ENCODE measurements around the gene FEV.

Gene FEV

GRCh38 chr2:218985021-218985324 lies at the start of gene FEV:
Gene FEV (minus strand): TSS chr2:218985184. CDS start chr2:218985075, 109 bp downstream.
- H3K27ac ChIP-seq, result peak within 1 kb of the TSS; percentile 70
- TF ChIP-seq, protein P1, sequence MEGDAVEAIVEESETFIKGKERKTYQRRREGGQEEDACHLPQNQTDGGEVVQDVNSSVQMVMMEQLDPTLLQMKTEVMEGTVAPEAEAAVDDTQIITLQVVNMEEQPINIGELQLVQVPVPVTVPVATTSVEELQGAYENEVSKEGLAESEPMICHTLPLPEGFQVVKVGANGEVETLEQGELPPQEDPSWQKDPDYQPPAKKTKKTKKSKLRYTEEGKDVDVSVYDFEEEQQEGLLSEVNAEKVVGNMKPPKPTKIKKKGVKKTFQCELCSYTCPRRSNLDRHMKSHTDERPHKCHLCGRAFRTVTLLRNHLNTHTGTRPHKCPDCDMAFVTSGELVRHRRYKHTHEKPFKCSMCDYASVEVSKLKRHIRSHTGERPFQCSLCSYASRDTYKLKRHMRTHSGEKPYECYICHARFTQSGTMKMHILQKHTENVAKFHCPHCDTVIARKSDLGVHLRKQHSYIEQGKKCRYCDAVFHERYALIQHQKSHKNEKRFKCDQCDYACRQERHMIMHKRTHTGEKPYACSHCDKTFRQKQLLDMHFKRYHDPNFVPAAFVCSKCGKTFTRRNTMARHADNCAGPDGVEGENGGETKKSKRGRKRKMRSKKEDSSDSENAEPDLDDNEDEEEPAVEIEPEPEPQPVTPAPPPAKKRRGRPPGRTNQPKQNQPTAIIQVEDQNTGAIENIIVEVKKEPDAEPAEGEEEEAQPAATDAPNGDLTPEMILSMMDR (conservative IDR thresholded peaks at IDR 0.05), result no peak

DNA sequence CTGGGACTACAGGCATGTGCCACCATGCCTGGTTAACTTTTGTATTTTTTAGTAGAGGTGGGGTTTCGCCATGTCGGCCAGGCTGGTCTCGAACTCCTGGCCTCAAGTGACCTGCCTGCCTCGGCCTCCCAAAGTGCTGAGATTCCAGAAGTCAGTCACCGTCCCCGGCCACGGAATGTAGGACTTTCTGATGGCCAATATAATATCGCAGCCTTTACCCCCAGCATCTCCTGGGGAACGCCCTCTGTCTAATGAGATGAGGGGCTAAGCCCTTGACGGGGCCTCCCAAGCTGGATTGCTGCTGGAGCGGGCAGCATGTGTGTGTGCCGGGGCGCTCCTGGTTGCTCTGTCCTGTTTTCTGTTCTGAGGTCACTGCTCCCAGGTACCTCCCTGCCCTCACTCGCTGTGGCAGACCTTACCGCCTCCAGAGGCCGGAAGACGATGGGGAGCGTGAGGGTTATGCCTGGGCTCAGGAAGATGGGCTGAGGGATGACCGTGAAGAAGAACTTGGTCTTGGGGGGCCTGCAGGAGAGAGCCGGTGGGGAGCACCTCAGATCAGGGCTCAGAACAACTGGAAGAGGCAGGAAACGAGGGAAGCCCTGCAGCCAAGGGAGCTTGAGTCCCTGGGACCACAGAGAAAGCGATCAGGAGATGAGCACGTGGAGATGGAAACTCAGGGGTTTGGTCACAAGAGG lies 47.2 kb upstream of the FEV start:
- TF ChIP-seq, protein P1 (conservative IDR thresholded peaks at IDR 0.05), result no peak
- no peak overlapping the region for H3K27ac ChIP-seq

DNA sequence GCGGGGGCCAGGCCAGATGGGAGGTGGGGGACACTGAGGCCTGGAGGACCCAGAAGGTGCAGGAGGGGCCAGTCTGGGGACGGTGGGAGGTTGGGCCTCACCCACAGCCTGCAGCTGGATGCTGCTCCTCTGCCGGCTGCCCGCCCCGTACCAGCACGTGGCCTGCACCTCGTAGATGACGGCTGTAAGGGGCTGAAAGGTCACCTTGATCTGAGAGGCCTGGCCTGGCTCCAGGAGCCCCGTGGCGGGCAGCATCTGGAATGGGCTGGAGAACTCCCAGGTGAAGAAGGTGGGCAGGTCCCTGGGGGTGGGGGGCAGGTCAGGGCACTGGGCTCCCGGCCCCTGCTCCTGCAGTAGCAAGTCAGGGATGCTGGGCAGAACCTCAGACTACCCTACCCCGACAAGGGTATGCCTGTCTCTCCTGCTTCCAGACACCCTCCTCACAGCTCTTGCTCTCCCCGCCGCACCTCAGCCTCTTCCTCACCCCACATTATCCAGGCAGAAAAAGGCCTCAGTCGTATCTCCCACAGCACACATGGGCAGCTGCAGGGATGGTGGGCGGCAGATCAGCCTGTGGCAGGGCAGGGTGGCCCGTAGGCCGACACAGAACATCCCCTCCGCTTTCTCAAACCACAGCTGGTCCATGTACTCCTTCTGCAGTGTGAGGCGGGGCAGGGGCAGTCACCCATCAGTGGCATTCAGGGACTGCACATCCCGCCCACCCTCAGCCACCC lies 46.2 kb upstream of the FEV start:
- TF ChIP-seq, protein P1 (conservative IDR thresholded peaks at IDR 0.05), result no peak
- H3K27ac ChIP-seq, result no peak overlapping the region

- no peak overlapping the region for H3K27ac ChIP-seq
- TF ChIP-seq, protein P1 (conservative IDR thresholded peaks at IDR 0.05), result no peak
Observed at GRCh38 chr2:219030177-219030940, 45.4 kb upstream of the FEV start.

GRCh38 chr2:219029829-219030165 lies 44.8 kb upstream of the FEV start:
- TF ChIP-seq, protein P1 (conservative IDR thresholded peaks at IDR 0.05), result peak; percentile 97

GRCh38 chr2:219028996-219029828 lies 44.2 kb upstream of the FEV start:
- no peak overlapping the region for H3K27ac ChIP-seq
- TF ChIP-seq, protein P1 (conservative IDR thresholded peaks at IDR 0.05), result no peak

More at GRCh38 chr2:219029829-219030165, 44.8 kb upstream of the FEV start:
- H3K27ac ChIP-seq, result no peak overlapping the region

Data from VCaP (cell line).